Epithelial cell of proximal tubule (primary cell): ENCODE results near the gene ACVRL1. TPM values are rescaled to one million over a fixed set of nuclear protein-coding genes. Genes with fewer than 3 reads are reported as not detected.

Experiments
- DNase-seq: peaks from one replicate; pipeline ENCODE4 v3.0.0-alpha.2; 2011; ENCODE audit warnings: low read depth
- H3K4me3 ChIP-seq: 2 replicates; pipeline ENCODE4 v1.5.1; 2011; ENCODE audit warnings: low read depth, mild to moderate bottlenecking, low read length
- CTCF ChIP-seq: conservative IDR thresholded peaks from 2 replicates; pipeline ENCODE4 v1.5.1; 2012; ENCODE audit warnings: low read depth, mild to moderate bottlenecking, low read length
- total RNA-seq: library from RNA; depleted of rRNA; stranded (reverse); fragments of >200 nt; gene quantifications from 2 replicates; pipeline ENCODE4 v1.2.3, GENCODE V29; 2015

Gene ACVRL1
- total RNA-seq, 1 donor from 2014 or later, result 3.6 TPM

DNA sequence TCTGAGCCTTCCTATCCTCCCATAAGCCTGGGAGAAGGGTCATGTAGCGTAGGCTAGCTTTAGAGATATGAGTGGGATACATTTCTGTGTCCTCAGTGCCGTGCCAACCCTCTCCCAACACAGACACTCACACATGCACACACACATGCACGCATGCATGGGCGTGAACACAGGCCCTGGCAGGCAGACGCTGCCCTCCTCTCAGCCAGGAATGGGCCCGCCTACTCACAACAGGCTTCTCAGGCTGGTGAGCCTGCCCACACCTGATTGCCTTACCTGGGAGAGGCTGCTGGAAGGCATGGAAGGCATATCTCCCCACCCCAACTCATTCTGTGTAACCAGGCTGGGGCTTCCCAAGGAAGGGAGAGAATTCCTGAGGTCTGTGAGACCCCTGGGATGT lies 31.4 kb downstream of the ACVRL1 start:
- TF ChIP-seq CTCF, result no peak
- H3K4me3 ChIP-seq, result no peak overlapping the region
- no peak for DNase-seq

DNA sequence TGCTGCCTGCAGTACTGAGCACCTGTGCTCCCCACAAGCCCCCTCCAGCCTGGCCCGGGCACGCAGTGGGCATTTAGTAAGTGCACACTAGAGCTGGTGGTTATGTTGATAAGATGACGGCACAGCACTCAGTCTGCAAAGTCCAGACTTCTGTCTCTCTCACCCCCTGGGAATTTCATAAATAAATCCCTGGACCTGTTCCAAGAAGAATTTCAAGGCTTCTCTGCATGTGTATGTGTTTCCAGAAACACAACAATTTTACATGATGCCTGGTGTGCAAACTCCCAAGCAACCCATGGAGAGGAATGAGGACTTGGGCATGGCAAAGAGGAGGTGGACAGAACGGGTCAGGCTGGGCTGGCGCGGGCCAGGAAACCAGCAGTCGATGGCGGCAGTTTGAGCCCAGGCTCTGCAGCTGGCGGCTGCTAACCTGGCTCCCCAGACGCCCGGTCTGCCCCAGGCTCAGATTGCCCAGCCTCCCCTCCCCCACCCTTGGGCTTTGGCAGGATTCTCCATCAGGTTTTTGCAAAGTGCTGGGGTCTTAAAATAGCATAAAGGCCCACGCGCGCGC lies 33.8 kb downstream of the ACVRL1 start:
- no peak overlapping the region for H3K4me3 ChIP-seq
- DNase-seq, result no peak
- TF ChIP-seq CTCF, result no peak

DNA sequence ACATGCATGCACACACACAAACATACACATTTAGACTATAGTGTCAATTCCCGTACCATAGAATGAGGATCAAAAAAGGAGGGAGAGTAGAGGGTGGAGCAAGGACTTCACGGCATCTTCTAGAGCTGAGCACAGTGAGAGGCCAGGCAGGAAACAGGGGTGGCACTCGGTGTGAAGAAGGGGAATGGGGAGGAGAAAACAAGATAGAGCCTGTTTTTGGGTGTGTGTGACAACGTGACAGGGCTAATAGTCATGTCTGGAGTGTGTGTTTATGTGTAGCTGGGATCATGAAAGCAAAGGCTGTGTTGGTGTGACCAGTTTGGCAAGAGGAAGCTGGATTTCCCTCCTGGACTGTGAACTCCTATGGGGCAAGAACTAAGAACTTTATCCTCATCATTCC lies 34.3 kb downstream of the ACVRL1 start:
- no peak for DNase-seq
- TF ChIP-seq CTCF, result no peak
- H3K4me3 ChIP-seq, result no peak overlapping the region

GRCh38 chr12:51942056-51942455 lies 34.8 kb downstream of the ACVRL1 start:
- no peak overlapping the region for H3K4me3 ChIP-seq
- TF ChIP-seq CTCF, result no peak
- DNase-seq, result no peak

DNA sequence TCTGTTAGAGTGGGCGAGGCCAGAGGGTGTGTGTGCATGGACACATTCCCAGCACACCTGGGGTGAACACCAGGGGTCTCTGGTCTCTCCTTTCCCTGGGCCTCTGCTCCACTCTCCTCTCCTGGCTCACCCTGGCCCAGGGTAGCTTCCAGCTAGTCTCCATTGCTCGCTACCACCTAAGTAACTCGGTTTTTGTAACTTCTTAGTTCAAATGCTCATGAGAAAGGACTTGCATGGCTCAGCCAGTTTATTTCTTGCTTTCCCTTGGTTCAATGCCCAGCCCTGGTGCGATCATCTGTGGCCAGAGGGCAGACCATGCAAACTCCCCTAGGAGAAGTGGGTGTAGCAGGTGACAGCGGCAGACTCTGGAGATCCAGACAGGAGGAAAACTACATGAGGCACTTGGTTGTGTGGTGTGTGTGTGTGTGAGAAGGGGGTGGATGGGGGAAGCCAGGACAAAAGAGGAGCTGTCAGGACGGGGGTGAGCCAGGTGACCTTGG lies 35.2 kb downstream of the ACVRL1 start:
- TF ChIP-seq CTCF, result no peak
- DNase-seq, result no peak
- no peak overlapping the region for H3K4me3 ChIP-seq

- TF ChIP-seq CTCF, result no peak
- H3K4me3 ChIP-seq, result no peak overlapping the region
- no peak for DNase-seq
Observed at GRCh38 chr12:51943346-51943745, 36.0 kb downstream of the ACVRL1 start.

DNA sequence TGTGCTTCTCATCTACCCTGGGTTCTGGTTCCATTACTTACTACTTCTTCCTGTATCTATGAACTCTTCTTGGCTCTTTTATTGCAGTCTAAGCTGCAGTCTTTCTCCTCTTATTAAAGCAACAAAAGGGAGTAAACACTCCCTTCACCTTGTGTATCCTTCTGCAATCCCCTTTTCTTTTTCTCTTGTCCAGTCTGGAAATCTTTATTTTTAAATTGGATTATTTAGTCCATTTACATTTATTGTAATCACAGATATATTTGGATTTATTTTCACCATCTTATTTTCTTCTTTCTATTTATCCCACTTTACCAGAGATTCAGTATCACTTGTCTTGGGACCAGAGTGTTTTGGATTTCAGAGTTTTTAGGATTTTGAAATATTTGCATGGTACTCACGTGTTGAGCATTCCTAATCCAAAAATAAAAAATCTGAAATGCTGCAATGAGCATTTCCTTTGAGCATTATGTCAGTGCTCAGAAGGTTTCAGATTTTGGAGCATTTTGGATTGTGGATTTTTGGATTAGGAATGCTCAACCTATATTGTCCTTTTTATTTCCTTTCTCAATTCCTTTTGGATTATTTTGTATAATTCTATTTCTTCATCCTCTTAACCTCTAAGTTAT lies 37.4 kb downstream of the ACVRL1 start:
- DNase-seq, result no peak
- no peak for TF ChIP-seq CTCF
- no peak overlapping the region for H3K4me3 ChIP-seq
